Prostate gland (tissue), 2 donors: ENCODE data around the gene FURIN.

ENCODE experiments used
- POLR2A ChIP-seq: fragments of 450-650 bp; IDR thresholded peaks from one replicate; pipeline ENCODE4 v1.6.1; 2016; ENCODE audit warnings: antibody characterized with exemption, mild to moderate bottlenecking
- POLR2AphosphoS5 ChIP-seq: sonication (generic); formaldehyde crosslinking; IDR thresholded peaks from one replicate; pipeline ENCODE4 v1.6.1; 2017; ENCODE audit warnings: antibody characterized with exemption
- TF ChIP-seq, protein P1 (sequence below), 4 experiments: fragments of 200-600 bp in 2 of 4; fragments of 450-650 bp in 2 of 4; sonication (generic) in 2 of 4; IDR thresholded peaks; 1 replicate in 3 of 4; 2 replicates in 1 of 4; pipeline ENCODE4 v1.5.1; 2016 to 2019; ENCODE audit warnings: antibody characterized with exemption in 4 of 4, mild to moderate bottlenecking in 2 of 4, moderate library complexity in 2 of 4

- no peak for TF ChIP-seq POLR2A
- TF ChIP-seq, protein P1, sequence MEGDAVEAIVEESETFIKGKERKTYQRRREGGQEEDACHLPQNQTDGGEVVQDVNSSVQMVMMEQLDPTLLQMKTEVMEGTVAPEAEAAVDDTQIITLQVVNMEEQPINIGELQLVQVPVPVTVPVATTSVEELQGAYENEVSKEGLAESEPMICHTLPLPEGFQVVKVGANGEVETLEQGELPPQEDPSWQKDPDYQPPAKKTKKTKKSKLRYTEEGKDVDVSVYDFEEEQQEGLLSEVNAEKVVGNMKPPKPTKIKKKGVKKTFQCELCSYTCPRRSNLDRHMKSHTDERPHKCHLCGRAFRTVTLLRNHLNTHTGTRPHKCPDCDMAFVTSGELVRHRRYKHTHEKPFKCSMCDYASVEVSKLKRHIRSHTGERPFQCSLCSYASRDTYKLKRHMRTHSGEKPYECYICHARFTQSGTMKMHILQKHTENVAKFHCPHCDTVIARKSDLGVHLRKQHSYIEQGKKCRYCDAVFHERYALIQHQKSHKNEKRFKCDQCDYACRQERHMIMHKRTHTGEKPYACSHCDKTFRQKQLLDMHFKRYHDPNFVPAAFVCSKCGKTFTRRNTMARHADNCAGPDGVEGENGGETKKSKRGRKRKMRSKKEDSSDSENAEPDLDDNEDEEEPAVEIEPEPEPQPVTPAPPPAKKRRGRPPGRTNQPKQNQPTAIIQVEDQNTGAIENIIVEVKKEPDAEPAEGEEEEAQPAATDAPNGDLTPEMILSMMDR (IDR thresholded peaks at IDR 0.05), result no peak
- no peak for TF ChIP-seq POLR2AphosphoS5
Measured at GRCh38 chr15:90876046-90876445, 7.7 kb downstream of the FURIN start.
